NK-92 (cell line): ENCODE measurements around the gene FYCO1.

Experiments used
- DNase-seq: peaks from one replicate; lab custom pipeline; 2025; ENCODE audit not compliant: unreplicated experiment; lab: John Stamatoyannopoulos, UW

The FYCO1 gene

DNA sequence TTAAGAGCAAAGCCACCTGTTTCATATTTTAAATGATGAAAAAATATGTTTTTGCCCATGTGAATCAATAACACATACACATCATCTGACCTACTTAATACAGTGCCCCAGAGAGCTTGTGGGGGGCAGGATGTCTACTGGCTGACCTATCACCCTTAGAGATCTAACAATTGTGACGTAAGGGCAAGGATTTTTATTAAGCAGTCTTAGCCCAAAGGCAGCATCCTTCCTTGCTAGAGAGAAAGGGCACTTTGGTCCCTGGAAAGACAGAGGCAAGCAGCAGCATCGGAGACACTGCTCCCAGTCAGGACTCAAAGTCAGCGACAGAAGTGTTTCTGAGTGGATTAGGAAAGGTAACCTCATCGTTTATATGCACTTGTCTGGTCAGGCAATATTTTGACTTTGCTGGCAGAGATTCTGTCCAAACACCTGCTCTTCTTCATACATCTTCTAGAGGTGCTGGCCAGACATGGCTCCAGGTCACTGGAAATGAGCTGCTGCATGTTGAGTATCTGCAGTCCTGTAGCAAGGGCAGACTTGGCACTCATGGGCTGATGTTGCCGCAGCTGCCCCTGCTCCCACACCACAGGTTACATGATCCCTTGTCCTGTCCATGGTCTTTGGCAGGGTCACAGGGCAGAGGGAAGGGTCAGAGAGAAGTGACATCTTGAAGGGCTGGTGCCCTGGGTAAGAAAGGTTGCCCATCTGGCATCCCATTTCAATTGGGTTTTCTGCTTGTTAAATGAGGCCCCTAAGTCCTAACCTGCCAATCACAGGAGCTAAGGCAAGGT lies 50.6 kb downstream of the FYCO1 start:
- no peak for DNase-seq

DNA sequence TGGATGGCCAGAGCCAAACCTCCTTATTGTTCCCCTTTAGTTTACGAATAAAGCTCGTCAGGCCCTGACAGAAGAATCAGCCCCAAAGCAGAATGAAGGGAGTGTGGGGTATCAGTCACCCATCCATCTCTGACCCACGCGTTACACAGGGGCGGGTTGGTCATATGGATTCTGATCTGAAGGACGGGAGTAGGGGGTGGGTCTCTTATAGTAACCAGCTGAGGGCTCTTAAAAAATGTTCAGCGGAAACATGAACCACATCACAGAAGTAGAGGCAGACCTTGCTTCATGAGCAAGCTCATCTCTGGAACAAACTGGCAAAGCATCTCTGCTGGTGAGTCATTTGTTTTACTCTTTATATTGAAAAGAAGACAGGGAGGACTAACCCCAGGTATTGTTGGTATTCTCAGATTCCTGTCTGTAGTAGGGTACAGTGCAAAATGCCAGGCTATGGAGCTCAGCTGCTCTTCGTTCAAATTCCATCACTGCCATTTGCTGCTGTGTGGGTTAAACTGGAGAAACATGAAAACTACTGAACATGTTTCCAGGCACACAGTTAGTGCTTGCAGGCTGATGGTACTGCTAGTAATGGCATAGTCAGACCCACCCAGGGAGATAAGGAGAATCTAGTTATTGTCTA lies 52.3 kb downstream of the FYCO1 start, which contains the start of gene CXCR6:
TSS of gene CXCR6 (plus strand) at position 258 of the 640 bp plus-strand sequence. CDS start 3,018 bp downstream, outside the sequence.
- DNase-seq, result no peak

DNA sequence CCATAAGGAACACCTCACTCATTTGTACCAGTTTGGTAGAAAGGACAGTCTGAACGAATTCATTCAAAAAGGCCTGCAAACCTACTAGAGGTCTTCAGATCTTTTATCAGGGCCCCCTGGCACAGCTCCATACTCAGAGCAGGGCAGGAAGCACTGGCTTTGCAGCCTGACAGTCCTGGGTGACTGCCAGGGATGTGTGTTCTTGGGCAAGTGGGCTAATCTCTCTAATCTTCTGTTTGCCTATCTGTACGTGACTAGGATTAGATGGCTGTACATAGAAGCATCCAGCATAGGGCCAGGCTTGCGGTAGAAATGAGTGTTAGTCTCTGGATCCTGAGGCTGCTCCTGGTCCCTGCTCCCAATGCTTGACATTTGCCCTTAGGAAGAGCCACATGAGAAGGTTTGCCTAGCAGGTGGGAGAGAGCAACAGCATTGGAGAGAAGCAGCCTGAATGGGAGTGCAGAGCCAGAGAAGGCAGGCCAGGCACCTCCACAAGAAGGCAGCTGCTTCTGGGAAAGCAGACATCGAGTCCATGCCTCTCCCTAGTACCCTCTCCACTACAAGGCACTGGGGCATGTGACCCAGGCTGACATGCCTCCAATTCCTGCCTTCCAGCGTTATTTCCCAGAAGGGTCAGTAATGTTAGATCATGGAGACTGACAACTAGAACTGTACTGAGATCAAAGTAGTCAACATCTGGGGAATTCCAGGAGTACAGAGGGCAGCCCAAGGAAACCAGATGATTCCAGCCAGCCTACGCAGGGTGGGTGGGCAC lies 53.4 kb downstream of the FYCO1 start:
- DNase-seq, result no peak

DNA sequence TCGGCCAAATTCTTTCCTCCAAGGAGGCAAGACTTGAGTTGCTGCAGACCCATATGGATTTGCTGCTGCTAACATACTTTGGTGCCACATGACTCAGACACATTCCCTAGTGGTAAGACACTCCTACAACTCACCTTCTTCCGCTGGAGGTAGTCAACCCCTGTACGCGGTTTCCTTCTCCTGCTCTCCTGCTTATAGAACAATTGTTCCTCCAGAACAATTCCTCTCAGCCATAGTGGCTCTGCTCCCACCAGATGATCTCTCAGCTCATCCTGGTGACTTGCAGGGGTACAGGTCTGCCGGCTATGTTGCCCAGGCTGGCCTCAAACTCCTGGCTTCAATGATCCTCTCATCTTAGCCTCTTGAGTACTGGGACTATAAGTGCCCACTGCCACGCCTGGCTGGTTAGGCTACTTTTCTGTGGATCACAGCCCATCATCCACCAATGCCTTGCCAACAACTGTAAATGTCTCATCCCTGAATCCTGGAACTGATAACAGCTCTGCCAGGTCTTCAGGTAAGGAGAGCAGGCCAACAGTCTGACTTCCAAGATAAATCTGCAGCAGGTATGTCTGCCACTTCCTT lies 54.8 kb downstream of the FYCO1 start:
- no peak for DNase-seq

DNA sequence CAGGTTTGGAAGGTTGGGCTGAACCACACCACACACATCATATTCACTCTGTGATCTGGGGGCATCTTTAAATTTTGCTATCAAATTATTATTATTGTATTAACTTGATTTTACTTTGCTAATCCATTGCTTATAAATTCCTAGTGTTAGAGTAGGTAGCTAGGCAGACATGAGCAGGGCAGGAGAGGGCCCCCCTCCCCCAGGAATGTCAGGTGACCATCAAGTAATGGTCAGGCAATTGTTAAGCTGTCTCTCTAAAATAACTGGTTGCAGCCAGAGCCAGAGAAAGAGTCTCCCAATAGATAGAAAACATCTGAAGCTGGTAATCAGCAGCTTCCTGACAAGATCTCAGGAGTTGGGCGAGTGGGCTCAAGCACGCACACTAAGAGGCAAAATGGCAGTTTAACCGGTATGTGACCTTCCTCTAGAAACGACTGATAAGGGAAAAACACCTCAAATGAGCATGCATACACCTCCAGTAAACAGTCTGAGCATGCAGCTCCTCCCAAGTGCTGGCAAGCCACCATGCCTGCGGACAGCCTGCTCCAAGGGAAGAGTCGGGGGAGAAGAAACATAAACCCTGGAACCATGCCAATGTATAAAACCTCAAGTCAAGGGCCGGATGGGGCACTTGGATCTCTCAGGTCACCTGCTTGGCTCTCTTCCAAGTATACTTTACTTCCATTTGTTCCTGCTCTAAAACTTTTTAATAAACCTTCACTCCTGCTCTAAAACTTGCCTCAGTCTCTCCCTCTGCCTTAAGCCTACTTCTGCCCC lies 55.4 kb downstream of the FYCO1 start:
- DNase-seq, result no peak

DNA sequence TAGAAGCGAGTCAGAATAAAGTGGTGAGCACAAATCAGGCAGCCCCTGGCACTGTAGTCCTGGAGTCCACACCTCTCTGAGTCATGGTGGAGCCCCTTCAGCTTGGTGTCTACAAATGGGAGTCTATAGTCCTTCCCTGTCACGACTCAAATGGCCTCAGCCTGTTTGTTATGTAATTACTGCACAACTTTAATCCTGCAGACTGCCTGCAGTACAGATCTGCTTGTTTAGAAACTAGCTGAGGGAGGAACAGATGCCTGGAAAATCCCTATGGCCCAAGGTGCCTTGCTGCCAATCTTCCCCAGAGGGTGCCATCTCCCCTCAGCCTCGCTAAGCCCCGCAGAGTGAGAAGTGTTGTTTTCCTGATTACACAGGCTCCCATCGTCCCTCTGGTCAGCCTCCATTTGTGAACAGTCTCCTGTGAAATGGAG lies 56.3 kb downstream of the FYCO1 start:
- DNase-seq, result no peak

DNA sequence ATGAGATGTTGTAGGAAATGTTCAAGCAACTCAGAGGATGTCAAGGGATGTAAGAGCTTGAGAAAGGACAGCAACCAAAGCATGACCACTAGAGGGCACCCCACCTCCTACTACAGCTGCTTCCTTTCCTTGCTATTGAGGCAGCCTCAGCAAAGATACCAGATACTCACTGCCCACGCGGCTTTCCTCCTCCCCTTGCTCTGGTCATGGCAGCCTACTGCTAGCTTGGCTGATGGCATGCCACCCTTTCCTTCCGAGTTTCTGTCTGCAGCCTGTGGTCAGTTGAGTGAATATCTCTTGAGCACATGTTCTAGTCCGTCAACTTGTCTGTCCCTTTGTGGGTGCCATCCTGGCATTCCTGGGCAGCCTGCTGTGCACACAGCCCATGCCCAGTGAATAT lies 56.8 kb downstream of the FYCO1 start:
- no peak for DNase-seq

DNA sequence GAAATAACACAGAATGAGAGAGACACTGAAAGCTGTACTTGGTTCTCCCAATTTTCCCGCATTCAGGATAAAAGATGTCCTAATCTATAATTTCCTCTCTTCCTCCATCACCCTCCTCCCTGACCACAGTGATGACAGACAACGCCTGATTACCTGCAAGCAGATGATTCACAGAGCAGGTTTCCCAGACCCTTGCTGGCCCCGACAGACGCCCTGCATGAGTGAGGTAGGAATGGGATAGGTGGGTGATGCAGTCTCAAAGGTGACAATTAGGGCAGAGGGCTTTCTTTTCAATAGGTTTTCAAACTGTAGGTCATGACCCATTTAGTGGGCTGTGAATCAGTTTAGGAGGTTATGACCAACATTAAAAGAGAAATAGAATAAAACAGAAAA lies 57.6 kb downstream of the FYCO1 start:
- DNase-seq, result no peak

DNA sequence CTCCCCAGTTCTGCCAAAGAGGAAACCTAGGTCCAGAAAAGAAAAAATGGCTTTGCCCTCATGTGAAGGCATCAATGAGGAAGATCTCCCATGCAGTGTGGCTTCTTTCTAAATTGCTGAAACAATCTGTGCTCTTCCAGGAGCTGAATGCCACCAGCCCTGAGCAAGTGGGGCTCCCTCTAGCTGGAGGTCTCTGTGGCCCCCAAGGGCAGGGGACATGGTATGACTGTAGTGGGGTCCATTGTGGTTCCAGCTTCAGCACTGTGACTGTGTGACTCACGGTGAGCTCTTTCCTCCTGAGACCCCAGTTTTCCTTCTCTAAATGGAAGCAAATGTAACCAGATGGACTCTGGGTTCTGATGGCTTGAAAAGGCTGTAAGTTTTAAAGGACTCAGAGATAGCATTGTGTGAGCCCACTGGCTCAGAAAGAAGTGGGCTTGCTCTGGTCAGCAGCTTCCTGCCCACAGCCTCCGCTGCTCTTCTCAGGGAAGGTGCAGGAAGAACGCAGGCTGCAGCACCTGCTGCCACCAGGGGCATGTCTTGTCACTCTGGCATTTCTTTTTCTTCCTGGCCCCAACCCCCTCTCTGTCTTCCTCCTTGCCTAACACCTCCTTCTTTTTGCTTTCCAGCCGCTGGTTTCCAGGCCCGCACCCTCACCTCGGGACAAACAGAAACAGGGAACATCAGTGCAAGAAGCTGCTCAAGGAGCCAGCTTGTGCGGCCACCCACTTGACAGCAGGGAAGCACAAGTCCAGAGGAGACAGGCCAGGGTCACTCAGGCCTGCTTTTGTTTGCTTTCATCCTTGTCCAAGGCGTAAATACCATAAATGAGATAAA lies 58.2 kb downstream of the FYCO1 start:
- DNase-seq, result no peak

DNA sequence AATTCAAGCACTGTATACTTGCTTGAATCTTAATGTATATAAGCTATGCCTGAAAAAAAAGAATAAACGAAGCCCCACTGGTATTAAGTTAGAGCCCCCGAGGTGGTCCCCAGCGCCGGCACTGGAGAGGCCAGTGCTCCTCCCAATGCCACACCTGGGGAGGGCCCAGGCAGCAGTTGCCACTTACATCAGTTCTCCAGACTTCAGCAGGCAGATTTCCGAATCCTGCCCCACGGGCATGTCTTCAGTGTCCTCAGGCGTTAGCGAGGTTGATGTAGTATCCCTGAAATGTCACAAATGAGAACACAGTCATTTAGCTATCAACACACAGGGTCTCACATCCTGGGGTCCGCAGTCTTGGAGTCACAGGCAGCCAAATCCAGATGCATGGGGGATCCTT lies 59.4 kb downstream of the FYCO1 start:
- no peak for DNase-seq

DNA sequence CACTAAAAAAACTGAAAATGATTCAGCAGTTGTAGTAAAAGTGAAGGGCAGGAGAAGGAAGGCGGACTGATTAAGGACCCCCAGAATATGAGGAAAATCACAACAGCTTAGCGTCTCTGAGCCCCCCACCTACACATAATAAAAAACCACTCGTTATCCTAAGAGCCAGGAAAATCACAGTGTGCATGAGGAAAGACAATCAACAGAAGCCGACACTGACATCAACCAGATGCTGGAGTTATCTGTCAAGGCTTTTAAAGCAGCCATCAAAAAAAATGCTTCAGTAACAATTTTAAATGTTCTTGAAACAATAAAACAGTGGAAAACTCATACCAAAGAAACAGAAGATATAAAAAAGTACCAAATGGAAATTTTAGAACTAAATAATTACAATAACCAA lies 62.0 kb downstream of the FYCO1 start:
- no peak for DNase-seq

DNA sequence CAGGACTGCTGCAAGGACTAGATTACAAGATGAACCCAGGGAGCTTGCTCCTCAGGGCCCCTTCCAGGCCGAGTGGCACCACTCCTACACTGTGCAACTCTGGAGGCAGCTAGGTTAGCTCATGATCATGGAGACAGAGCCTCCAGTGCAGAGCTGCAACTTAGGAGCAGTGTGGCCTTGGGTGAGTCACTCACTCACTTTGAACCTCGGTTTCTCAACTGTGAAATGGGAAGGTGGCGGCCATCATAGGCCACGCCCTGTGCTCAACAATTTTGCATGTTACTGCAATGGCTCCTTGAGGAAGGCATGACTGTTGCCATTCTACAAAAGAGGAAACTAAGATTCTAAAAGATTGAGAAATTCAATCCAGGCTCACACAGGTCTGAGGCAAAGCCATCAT lies 63.5 kb downstream of the FYCO1 start:
- no peak for DNase-seq

DNA sequence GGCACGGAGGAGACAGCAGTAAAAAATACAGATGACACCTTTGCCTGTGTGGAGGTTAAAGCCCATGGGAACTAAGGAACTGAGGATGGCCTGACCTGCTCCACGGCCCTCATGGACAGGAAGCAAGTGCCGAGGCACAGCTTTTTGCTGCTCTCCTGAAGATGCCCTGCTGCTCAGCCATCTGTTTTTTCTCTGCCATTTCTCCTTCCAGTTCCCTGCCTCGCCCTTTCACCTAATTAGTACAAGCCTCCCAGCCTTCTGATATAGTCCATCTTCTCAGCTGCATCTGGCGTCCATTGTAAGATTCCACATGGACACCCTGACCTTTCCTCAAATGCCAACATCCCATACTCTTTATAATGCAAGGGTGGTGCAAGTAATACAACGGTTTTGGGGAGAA lies 64.1 kb downstream of the FYCO1 start:
- DNase-seq, result no peak

DNA sequence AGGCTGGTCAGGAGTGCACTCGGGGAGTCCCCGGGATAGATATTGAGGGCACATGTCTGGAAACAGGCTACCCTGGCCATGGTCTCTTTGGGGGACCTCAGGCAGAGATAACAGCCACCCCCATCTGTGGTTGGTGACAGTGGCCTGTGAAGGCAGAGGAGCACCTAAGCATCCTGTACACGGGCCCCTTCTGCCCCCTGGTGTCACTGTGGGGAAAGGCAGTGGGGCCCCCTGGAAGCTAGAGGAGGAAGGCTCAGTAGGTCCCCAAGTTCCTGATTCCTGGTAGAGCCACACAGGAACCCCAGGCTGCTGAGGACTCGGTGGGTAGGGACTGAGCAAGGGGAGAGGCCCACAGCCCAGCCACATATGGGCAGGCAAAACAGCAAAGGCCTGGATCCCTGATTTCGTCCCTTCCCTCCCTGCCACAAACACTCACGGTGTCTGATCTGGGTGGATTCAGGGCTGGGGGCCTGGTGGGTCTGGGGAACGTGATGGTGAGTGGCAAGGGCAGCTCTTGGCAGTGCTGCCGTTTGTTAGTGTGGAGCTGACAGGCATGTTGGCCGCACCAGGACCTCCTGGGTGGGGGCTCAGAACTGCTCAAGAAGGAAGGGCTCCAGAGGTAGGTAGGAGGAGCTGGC lies 66.5 kb downstream of the FYCO1 start:
- no peak for DNase-seq

DNA sequence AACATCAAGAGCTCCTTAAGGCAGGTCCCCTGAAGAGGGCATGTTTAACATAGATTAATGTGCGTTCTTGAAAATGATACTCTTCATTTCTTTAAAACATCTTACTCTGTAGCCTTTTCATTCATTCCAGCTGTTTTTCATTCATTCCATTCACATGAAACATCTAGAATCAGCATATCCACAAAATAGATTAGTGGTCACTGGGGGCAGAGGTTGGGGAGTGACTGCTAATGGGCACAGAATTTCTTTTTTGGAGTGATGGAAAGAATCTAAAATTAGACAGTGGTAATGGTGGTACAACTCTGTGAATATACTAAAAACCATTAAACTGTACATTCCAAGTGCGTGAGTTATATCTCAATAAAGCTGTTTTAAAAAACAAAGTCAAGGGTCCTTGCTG lies 67.7 kb downstream of the FYCO1 start:
- DNase-seq, result no peak

DNA sequence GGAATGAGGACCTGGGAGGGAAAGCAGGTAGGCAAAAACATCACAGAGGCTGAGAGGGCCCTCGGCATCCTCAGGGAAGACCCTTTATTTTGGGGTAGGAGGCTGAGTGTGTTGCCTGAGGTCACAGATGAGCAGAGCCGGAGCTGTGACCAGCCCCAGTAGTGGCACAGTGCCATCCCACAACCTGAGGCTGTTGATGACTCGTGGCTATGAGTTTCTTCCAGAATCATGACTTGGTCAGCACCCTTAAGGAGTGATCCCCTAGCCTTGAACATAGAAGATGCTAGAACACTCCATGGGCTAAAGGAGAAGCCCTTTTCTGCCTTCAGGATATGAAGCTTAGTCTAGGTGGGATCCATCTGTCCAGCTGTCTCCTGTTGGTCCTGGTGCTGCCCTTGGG lies 71.9 kb downstream of the FYCO1 start:
- no peak for DNase-seq

DNA sequence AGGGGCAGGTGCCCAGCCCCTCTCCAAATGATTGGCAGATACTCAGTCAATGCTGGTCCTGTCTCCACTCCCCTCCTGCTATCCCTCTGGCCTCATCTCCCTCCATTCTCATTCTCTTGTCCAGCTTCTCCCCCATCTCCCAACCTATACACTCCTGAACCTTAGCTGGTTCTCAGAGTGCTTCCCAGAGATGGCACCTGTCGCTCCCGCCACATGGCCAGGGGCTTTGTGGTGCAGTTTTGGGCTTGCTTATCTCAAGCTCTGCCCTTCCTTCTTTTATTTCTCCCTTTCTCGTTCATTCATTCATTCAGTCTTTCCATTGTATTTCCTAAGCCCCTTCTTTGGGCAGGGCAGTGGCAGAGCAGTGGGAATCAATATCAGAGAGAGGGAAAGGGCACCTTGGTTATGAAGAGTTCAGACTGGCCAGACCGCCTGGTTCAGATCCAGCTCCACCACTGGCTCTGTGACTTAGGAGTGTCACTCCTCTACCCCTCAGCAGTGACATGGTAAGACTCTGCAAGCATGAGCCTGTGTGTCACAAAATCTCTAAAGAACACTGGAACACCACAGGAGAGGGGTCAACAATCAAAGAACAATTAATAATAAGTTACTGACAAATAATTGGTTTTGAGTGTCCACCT lies 72.6 kb downstream of the FYCO1 start:
- DNase-seq, result no peak

DNA sequence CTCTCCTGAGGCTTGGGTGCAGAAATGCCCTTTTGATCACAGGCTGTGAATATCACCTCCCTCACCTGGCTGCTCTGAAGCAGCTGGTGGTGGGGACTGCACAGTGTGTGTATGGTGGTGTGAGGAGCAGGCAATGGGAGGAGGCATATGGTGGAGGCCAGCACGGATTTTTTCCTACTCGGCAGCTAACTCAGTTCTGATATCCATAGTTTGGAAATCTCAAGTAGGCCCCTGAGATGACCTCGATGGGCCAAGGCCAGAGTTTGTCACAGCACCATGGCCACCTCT lies 73.6 kb downstream of the FYCO1 start:
- no peak for DNase-seq
